Adipocyte (in vitro differentiated cells): ENCODE measurements around the gene UBR1.
"Not testable (repeated sequence)": the region's sequence is repeated elsewhere in the genome, so short reads cannot be mapped to it uniquely, and the experiment has no call there.

Experiments used
- DNase-seq: peaks from one replicate; pipeline ENCODE4 v3.0.0-alpha.2; 2015; ENCODE audit warnings: low read depth
- H3K27me3 ChIP-seq: replicated peaks from 2 replicates; pipeline ENCODE4 v1.7.0; 2013; ENCODE audit warnings: mild to moderate bottlenecking, low read length, moderate library complexity; ENCODE audit not compliant: control insufficient read depth, insufficient read depth
- H3K36me3 ChIP-seq: 2 replicates; pipeline ENCODE4 v1.7.0; 2013; ENCODE audit warnings: low read length, mild to moderate bottlenecking, moderate library complexity; ENCODE audit not compliant: control insufficient read depth, insufficient read depth, severe bottlenecking
- H3K4me1 ChIP-seq: 2 replicates; pipeline ENCODE4 v1.7.0; 2013; ENCODE audit warnings: mild to moderate bottlenecking, low read length, moderate library complexity; ENCODE audit not compliant: control insufficient read depth, insufficient read depth
- H3K4me3 ChIP-seq: 2 replicates; pipeline ENCODE4 v1.7.0; 2013; ENCODE audit warnings: mild to moderate bottlenecking, low read length, moderate library complexity
- H3K9ac ChIP-seq: 2 replicates; pipeline ENCODE4 v1.7.0; 2013; ENCODE audit warnings: mild to moderate bottlenecking, low read length, moderate library complexity
- H3K9me3 ChIP-seq: 2 replicates; pipeline ENCODE4 v1.7.0; 2013; ENCODE audit warnings: mild to moderate bottlenecking, low read length, moderate library complexity; ENCODE audit not compliant: control insufficient read depth

The UBR1 gene

GRCh38 chr15:43132830-43133429 lies 27.1 kb upstream of the UBR1 start:
- peaks cover 14% of the 10 kb centered on the region for H3K4me1 ChIP-seq
- H3K9me3 ChIP-seq, result no peaks in the 10 kb centered on the region
- H3K4me3 ChIP-seq, result peak overlapping the region; percentile 89
- H3K9ac ChIP-seq, result peak overlapping the region; percentile 89
- peak; percentile 2 for DNase-seq
- H3K27me3 ChIP-seq, result no peaks in the 10 kb centered on the region
- peaks cover 9% of the 10 kb centered on the region for H3K36me3 ChIP-seq

GRCh38 chr15:43128980-43129335 lies 23.1 kb upstream of the UBR1 start:
- H3K4me1 ChIP-seq, result peaks cover 6% of the 10 kb centered on the region
- no peaks in the 10 kb centered on the region for H3K36me3 ChIP-seq
- no peak for DNase-seq
- no peak overlapping the region for H3K9ac ChIP-seq
- H3K4me3 ChIP-seq, result no peak overlapping the region
- H3K9me3 ChIP-seq, result no peaks in the 10 kb centered on the region
- no peaks in the 10 kb centered on the region for H3K27me3 ChIP-seq

GRCh38 chr15:43128174-43128979 lies 22.5 kb upstream of the UBR1 start:
- H3K4me1 ChIP-seq, H3K9ac ChIP-seq, DNase-seq, H3K36me3 ChIP-seq, H3K4me3 ChIP-seq, H3K27me3 ChIP-seq, H3K9me3 ChIP-seq: not testable (repeated sequence)

GRCh38 chr15:43127752-43128151 lies 21.9 kb upstream of the UBR1 start:
- H3K4me1 ChIP-seq, result peaks cover 3% of the 10 kb centered on the region
- no peaks in the 10 kb centered on the region for H3K36me3 ChIP-seq
- H3K9me3 ChIP-seq, result no peaks in the 10 kb centered on the region
- no peaks in the 10 kb centered on the region for H3K27me3 ChIP-seq
- no peak for DNase-seq
- no peak overlapping the region for H3K4me3 ChIP-seq
- no peak overlapping the region for H3K9ac ChIP-seq

GRCh38 chr15:43126356-43126755 lies 20.5 kb upstream of the UBR1 start:
- no peaks in the 10 kb centered on the region for H3K27me3 ChIP-seq
- no peak for DNase-seq
- H3K4me1 ChIP-seq, result peaks cover 8% of the 10 kb centered on the region
- H3K4me3 ChIP-seq, result no peak overlapping the region
- H3K9me3 ChIP-seq, result no peaks in the 10 kb centered on the region
- no peak overlapping the region for H3K9ac ChIP-seq
- H3K36me3 ChIP-seq, result no peaks in the 10 kb centered on the region

- no peak for DNase-seq
- H3K4me3 ChIP-seq, result no peak overlapping the region
- H3K9me3 ChIP-seq, result no peaks in the 10 kb centered on the region
- peaks cover 8% of the 10 kb centered on the region for H3K4me1 ChIP-seq
- no peaks in the 10 kb centered on the region for H3K27me3 ChIP-seq
- no peak overlapping the region for H3K9ac ChIP-seq
- no peaks in the 10 kb centered on the region for H3K36me3 ChIP-seq
These were observed 19.3 kb upstream of the UBR1 start for GRCh38 chr15:43125100-43125661.

GRCh38 chr15:43121863-43122262 lies 16.0 kb upstream of the UBR1 start:
- Histone ChIP-seq H3K27me3 (no peaks in the 10 kb centered on the region), H3K9ac (no peak overlapping the region), H3K36me3 (no peaks in the 10 kb centered on the region), H3K4me1 (peaks cover 17% of the 10 kb centered on the region), H3K9me3 (no peaks in the 10 kb centered on the region), H3K4me3 (no peak overlapping the region)
- DNase-seq, result no peak

GRCh38 chr15:43118829-43119228 lies 13.0 kb upstream of the UBR1 start:
- Histone ChIP-seq H3K4me1 (peaks cover 19% of the 10 kb centered on the region), H3K9me3 (no peaks in the 10 kb centered on the region), H3K36me3 (no peaks in the 10 kb centered on the region), H3K4me3 (no peak overlapping the region), H3K27me3 (no peaks in the 10 kb centered on the region), H3K9ac (no peak overlapping the region)
- no peak for DNase-seq

GRCh38 chr15:43118286-43118685 lies 12.4 kb upstream of the UBR1 start:
- H3K36me3 ChIP-seq, result no peaks in the 10 kb centered on the region
- no peaks in the 10 kb centered on the region for H3K27me3 ChIP-seq
- H3K4me1 ChIP-seq, result peaks cover 19% of the 10 kb centered on the region
- H3K9me3 ChIP-seq, result no peaks in the 10 kb centered on the region
- no peak overlapping the region for H3K4me3 ChIP-seq
- no peak overlapping the region for H3K9ac ChIP-seq
- no peak for DNase-seq

GRCh38 chr15:43111354-43111753 lies 5.5 kb upstream of the UBR1 start:
- Histone ChIP-seq H3K4me1 (peaks cover 6% of the 10 kb centered on the region), H3K9ac (no peak overlapping the region), H3K9me3 (no peaks in the 10 kb centered on the region)

GRCh38 chr15:43107751-43108150 lies 1.9 kb upstream of the UBR1 start:
- DNase-seq, result no peak
- no peak overlapping the region for H3K9ac ChIP-seq
- peaks cover 24% of the 10 kb centered on the region for H3K4me1 ChIP-seq
- no peaks in the 10 kb centered on the region for H3K36me3 ChIP-seq
- no peaks in the 10 kb centered on the region for H3K27me3 ChIP-seq
- no peaks in the 10 kb centered on the region for H3K9me3 ChIP-seq
- no peak overlapping the region for H3K4me3 ChIP-seq

More at GRCh38 chr15:43111354-43111753, 5.5 kb upstream of the UBR1 start:
- Histone ChIP-seq H3K36me3 (no peaks in the 10 kb centered on the region), H3K27me3 (no peaks in the 10 kb centered on the region), H3K4me3 (no peak overlapping the region)
- no peak for DNase-seq
